Keratinocyte (primary cell): ENCODE results near the gene MED27. TPM values are rescaled to one million over a fixed set of nuclear protein-coding genes. Genes with fewer than 3 reads are reported as not detected.

Experiments
- DNase-seq: peaks from one replicate; pipeline ENCODE4 v3.0.0-alpha.2; 2011; ENCODE audit warnings: low read depth, missing footprints, low spot score
- FAIRE-seq: peaks from 2 replicates; lab custom pipeline; 2011; peaks lifted over from hg19 to GRCh38; lab: Jason Lieb, UNC
- H2AFZ ChIP-seq: 2 replicates; pipeline ENCODE4 v1.6.0; 2012; ENCODE audit warnings: low read length, control low read depth, inconsistent platforms; ENCODE audit not compliant: control insufficient read depth
- H3K27ac ChIP-seq: 2 replicates; pipeline ENCODE4 v1.5.1; 2011; ENCODE audit warnings: low read length; ENCODE audit not compliant: control insufficient read depth, insufficient read depth
- H3K27me3 ChIP-seq: 3 replicates; pipeline ENCODE4 v1.6.0; 2011; ENCODE audit warnings: low read length; ENCODE audit not compliant: control insufficient read depth, insufficient read depth; ENCODE audit errors: extremely low read depth
- H3K36me3 ChIP-seq, 2 experiments: 2 replicates in 1 of 2; 3 replicates in 1 of 2; pipeline ENCODE4 v1.5.1; 2011; ENCODE audit warnings: low read length in 2 of 2, mild to moderate bottlenecking in 1 of 2; ENCODE audit not compliant: control insufficient read depth in 2 of 2, insufficient read depth in 2 of 2; ENCODE audit errors: extremely low read depth in 1 of 2
- H3K4me1 ChIP-seq: 3 replicates; pipeline ENCODE4 v1.5.1; 2011; ENCODE audit warnings: low read length; ENCODE audit not compliant: control insufficient read depth, insufficient read depth; ENCODE audit errors: extremely low read depth
- H3K4me2 ChIP-seq: 3 replicates; pipeline ENCODE4 v1.6.0; 2011; ENCODE audit warnings: low read depth, low read length; ENCODE audit not compliant: control insufficient read depth, insufficient read depth; ENCODE audit errors: extremely low read depth
- H3K4me3 ChIP-seq, 3 experiments: fragments of 200-600 bp in 1 of 3; sonication (generic) in 1 of 3; 2 replicates in 2 of 3; 3 replicates in 1 of 3; pipeline ENCODE4 v1.5.1; 2011 to 2016; ENCODE audit warnings: low read length in 3 of 3, mild to moderate bottlenecking in 3 of 3, control low read depth in 2 of 3, inconsistent platforms in 1 of 3, low read depth in 1 of 3, mixed read lengths in 1 of 3, mixed run types in 1 of 3, moderate library complexity in 1 of 3; ENCODE audit not compliant: control insufficient read depth in 2 of 3, insufficient read depth in 2 of 3; ENCODE audit errors: extremely low read depth in 1 of 3
- H3K79me2 ChIP-seq: 2 replicates; pipeline ENCODE4 v1.6.0; 2012; ENCODE audit warnings: low read length; ENCODE audit not compliant: control insufficient read depth, insufficient read depth
- H3K9ac ChIP-seq: 3 replicates; pipeline ENCODE4 v1.6.0; 2011; ENCODE audit warnings: low read length; ENCODE audit not compliant: control insufficient read depth, insufficient read depth; ENCODE audit errors: extremely low read depth
- H3K9me1 ChIP-seq: 3 replicates; pipeline ENCODE4 v1.6.0; 2011; ENCODE audit warnings: low read length; ENCODE audit not compliant: control insufficient read depth, insufficient read depth; ENCODE audit errors: extremely low read depth
- H3K9me3 ChIP-seq: 2 replicates; pipeline ENCODE4 v1.5.1; 2012; ENCODE audit warnings: low read depth, low read length; ENCODE audit not compliant: control insufficient read depth
- H4K20me1 ChIP-seq: 3 replicates; pipeline ENCODE4 v1.6.0; 2011; ENCODE audit warnings: low read length; ENCODE audit not compliant: control insufficient read depth, insufficient read depth; ENCODE audit errors: extremely low read depth
- EZH2 ChIP-seq: IDR thresholded peaks from one replicate; pipeline ENCODE4 v1.6.1; 2012; ENCODE audit warnings: inconsistent platforms, mild to moderate bottlenecking, low read length, moderate library complexity
- dilution Hi-C: fragments of 300-500 bp; cut with MboI; formaldehyde crosslinking; loops from one replicate; pipeline ENCODE4 v1.7.0; 2020; ENCODE audit warnings: low sequenced_read_pairs; ENCODE audit not compliant: extremely low pct_ligation_motif_present
- polyA plus RNA-seq, 5 experiments: library from polyadenylated mRNA; depleted of rRNA in 3 of 5; stranded (reverse) in 3 of 5; stranded (forward) in 1 of 5; unstranded in 1 of 5; fragments of >200 nt; gene quantifications; 1 replicate in 1 of 5; 2 replicates in 3 of 5; 3 replicates in 1 of 5; pipeline versions ENCODE4 v1.2.1 to v1.2.3, GENCODE V29; 2011 to 2012; ENCODE audit warnings: missing spikeins in 2 of 5, low read depth in 1 of 5, low replicate concordance in 1 of 5
- TF ChIP-seq, protein P1 (sequence below), 3 experiments: IDR thresholded peaks in 1 of 3; conservative IDR thresholded peaks in 1 of 3; optimal IDR thresholded peaks in 1 of 3; 2 replicates in 2 of 3; 3 replicates in 1 of 3; pipeline versions ENCODE3 to v1.5.1; 2011; ENCODE audit warnings: low read length in 3 of 3, mild to moderate bottlenecking in 3 of 3, moderate library complexity in 2 of 3, control low read depth in 1 of 3, inconsistent platforms in 1 of 3; ENCODE audit not compliant: insufficient read depth in 2 of 3; ENCODE audit errors: extremely low read depth in 1 of 3

MED27 gene
- polyA plus RNA-seq, 1 donor (not counting 4 experiments of a cell fraction or from before 2014, with no cell fraction given): 39.0 TPM

GRCh38 chr9:131961496-131961880 is 118.2 kb downstream of the MED27 start:
- dilution Hi-C loops: no loop called here
- H3K9me3 ChIP-seq: no peaks in the 10 kb centered on the region
- peaks cover 2% of the 10 kb centered on the region for H3K9me1 ChIP-seq
- no peaks in the 10 kb centered on the region for H3K27me3 ChIP-seq
- no peak overlapping the region for H2AFZ ChIP-seq
- H3K27ac ChIP-seq: no peak overlapping the region
- no peaks in the 10 kb centered on the region for H3K79me2 ChIP-seq
- DNase-seq: no peak
- no peak overlapping the region for H3K9ac ChIP-seq
- no peak for FAIRE-seq
- peaks cover 0 to 2% of the 10 kb centered on the region in 2 experiments for H3K36me3 ChIP-seq
- TF ChIP-seq, protein P1, sequence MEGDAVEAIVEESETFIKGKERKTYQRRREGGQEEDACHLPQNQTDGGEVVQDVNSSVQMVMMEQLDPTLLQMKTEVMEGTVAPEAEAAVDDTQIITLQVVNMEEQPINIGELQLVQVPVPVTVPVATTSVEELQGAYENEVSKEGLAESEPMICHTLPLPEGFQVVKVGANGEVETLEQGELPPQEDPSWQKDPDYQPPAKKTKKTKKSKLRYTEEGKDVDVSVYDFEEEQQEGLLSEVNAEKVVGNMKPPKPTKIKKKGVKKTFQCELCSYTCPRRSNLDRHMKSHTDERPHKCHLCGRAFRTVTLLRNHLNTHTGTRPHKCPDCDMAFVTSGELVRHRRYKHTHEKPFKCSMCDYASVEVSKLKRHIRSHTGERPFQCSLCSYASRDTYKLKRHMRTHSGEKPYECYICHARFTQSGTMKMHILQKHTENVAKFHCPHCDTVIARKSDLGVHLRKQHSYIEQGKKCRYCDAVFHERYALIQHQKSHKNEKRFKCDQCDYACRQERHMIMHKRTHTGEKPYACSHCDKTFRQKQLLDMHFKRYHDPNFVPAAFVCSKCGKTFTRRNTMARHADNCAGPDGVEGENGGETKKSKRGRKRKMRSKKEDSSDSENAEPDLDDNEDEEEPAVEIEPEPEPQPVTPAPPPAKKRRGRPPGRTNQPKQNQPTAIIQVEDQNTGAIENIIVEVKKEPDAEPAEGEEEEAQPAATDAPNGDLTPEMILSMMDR (optimal IDR thresholded peaks at IDR 0.05 in 1 of 3, IDR thresholded peaks at IDR 0.05 in 1 of 3, conservative IDR thresholded peaks at IDR 0.05 in 1 of 3; ENCODE audit: extremely low read depth in 1 of 3, insufficient read depth in 2 of 3, low read length in 3 of 3): no peak
- no peak for TF ChIP-seq EZH2
- H3K4me3 ChIP-seq: no peak overlapping the region
- H3K4me1 ChIP-seq: peaks cover 11% of the 10 kb centered on the region
- no peak overlapping the region for H3K4me2 ChIP-seq
- no peaks in the 10 kb centered on the region for H4K20me1 ChIP-seq

- H3K9ac ChIP-seq: no peak overlapping the region
- no peaks in the 10 kb centered on the region for H3K9me3 ChIP-seq
- no peaks in the 10 kb centered on the region for H3K79me2 ChIP-seq
- dilution Hi-C loops: no loop called here
- no peaks in the 10 kb centered on the region for H4K20me1 ChIP-seq
- H2AFZ ChIP-seq: no peak overlapping the region
- TF ChIP-seq EZH2: no peak
- TF ChIP-seq, protein P1 (optimal IDR thresholded peaks at IDR 0.05 in 1 of 3, IDR thresholded peaks at IDR 0.05 in 1 of 3, conservative IDR thresholded peaks at IDR 0.05 in 1 of 3; ENCODE audit: extremely low read depth in 1 of 3, insufficient read depth in 2 of 3, low read length in 3 of 3): no peak
- H3K27me3 ChIP-seq: no peaks in the 10 kb centered on the region
- no peak overlapping the region for H3K27ac ChIP-seq
- FAIRE-seq: no peak
- H3K4me3 ChIP-seq: no peak overlapping the region
- H3K9me1 ChIP-seq: peaks cover 2% of the 10 kb centered on the region
- H3K4me1 ChIP-seq: peaks cover 11% of the 10 kb centered on the region
- no peak for DNase-seq
- H3K4me2 ChIP-seq: peak overlapping the region; percentile 19
- peaks cover 0 to 2% of the 10 kb centered on the region in 2 experiments for H3K36me3 ChIP-seq
Measured at GRCh38 chr9:131960851-131961495, 118.7 kb downstream of the MED27 start.
